CD4-positive, alpha-beta T cell treated with Interferon alpha-2 for 1 hour (primary cell): ENCODE results near the gene LRRC74A.

ENCODE experiments used
- DNase-seq, 2 donors: peaks; one replicate each; pipeline ENCODE4 v3.0.0-alpha.2; 2020 to 2022

The LRRC74A gene

GRCh38 chr14:76856769-76857168 is 30.6 kb downstream of the LRRC74A start:
- no peak for DNase-seq

- no peak for DNase-seq
Observed at GRCh38 chr14:76861574-76862255, 35.5 kb downstream of the LRRC74A start.

GRCh38 chr14:76862546-76863282 is 36.5 kb downstream of the LRRC74A start:
- peak in 1 of 2 donors; percentile 14 for DNase-seq

- peak; percentile 18 to 32 for DNase-seq
Observed at GRCh38 chr14:76863724-76864407, 37.7 kb downstream of the LRRC74A start.

- no peak for DNase-seq
Observed at GRCh38 chr14:76866456-76866855, 40.2 kb downstream of the LRRC74A start.

GRCh38 chr14:76867516-76868453 is 41.6 kb downstream of the LRRC74A start:
- DNase-seq, result peak; percentile 28 to 52

GRCh38 chr14:76868454-76869170 is 42.4 kb downstream of the LRRC74A start:
- no peak for DNase-seq

- no peak for DNase-seq
Observed at GRCh38 chr14:76870166-76870565, 44.0 kb downstream of the LRRC74A start.

- DNase-seq, result peak; percentile 59 to 73
Observed at GRCh38 chr14:76872796-76873432, 46.7 kb downstream of the LRRC74A start.

GRCh38 chr14:76874734-76875133 is 48.5 kb downstream of the LRRC74A start:
- DNase-seq, result no peak

- DNase-seq, result peak; percentile 48 to 61
Observed at GRCh38 chr14:76876076-76876475, 49.9 kb downstream of the LRRC74A start.

- no peak for DNase-seq
Observed at GRCh38 chr14:76877871-76878270, 51.7 kb downstream of the LRRC74A start.

- no peak for DNase-seq
Observed at GRCh38 chr14:76880449-76880848, 54.2 kb downstream of the LRRC74A start.

- DNase-seq, result no peak
Observed at GRCh38 chr14:76881348-76881747, 55.1 kb downstream of the LRRC74A start.

- DNase-seq, result no peak
Observed at GRCh38 chr14:76882651-76883050, 56.4 kb downstream of the LRRC74A start.

GRCh38 chr14:76883447-76883846 is 57.2 kb downstream of the LRRC74A start:
- DNase-seq, result no peak

- DNase-seq, result no peak
Observed at GRCh38 chr14:76884394-76884793, 58.2 kb downstream of the LRRC74A start.

GRCh38 chr14:76884853-76885276 is 58.7 kb downstream of the LRRC74A start:
- DNase-seq, result no peak

- no peak for DNase-seq
Observed at GRCh38 chr14:76887191-76887590, 61.0 kb downstream of the LRRC74A start.

GRCh38 chr14:76891391-76891790 is 65.2 kb downstream of the LRRC74A start:
- no peak for DNase-seq

GRCh38 chr14:76894308-76894707 is 68.1 kb downstream of the LRRC74A start:
- no peak for DNase-seq
